GM11168 (cell line): ENCODE measurements around the gene C8A.

Experiments
- in situ Hi-C: fragments of 300-500 bp; cut with MboI; formaldehyde crosslinking; loops from one replicate; pipeline ENCODE4 v1.12.0; 2022; ENCODE audit warnings: low sequenced_read_pairs; ENCODE audit not compliant: unreplicated experiment

C8A gene

DNA sequence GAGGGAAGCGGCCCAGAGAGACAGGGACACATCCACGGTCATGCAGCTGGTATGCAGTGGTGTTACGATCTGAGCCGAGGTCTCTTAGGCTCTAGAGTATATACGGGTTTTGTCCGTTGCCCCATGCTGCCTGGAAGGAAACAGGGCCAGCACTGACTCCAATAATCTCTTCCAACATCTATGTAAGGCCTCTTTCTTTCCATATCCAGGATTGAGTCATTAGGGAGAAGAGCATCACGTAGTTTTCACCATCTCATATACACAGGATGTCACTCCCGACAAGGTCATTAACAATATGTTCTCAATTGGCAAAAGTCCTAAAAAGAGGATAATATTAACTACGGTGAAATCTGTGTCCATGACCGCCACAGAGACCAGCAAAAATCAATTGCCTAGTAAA, 106.8 kb downstream of the C8A start:
- in situ Hi-C loops: no loop called here

DNA sequence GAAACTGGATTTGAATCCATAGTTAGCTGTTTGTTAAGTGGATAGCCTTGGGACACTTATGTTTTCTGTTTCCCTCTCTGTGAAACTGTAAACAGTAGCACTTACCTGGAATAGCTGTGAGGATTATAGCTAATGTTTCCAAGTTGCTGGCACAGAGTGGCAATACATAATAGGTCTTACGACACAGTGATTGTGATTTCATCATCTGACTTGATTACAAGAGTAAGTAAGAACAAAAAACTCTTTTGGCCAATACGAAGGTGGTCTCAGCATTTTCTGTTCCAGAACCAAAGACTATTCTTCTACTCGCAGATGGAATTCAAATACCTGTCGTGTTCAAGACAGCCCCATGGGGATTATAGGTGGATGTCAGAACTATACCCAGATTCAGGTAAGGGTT, 109.1 kb downstream of the C8A start:
- in situ Hi-C loops: no loop called here

DNA sequence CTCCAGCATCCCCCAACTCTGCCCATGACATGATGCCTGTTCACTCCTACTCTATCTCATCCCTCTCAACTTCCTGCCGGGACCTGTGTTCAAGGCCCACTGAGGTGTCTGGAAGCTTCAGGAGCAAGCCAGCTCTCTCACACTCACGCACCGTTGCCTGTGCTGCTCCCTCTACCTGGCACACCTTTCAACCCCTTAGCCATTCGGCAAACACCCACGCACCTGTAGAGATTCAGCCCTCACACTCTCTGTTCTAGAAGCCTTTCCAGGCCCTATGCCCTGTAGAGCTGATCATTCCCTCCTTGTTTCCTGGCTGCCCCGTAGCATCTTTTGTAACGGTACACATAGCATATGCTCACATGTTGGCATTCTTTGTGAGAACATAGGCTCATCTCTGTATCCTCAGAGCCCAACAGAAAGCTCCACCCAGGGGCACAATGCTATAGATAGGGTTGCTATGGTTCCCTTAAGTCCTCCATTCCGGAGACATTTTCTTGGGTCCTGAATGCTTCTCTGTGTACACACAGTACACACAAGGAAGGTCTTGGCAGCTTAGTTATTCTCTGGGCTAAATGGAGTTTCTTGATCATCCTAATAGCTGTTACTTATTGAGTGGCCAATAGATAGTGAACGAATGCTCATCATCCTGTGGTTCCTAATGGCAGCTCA, 109.9 kb downstream of the C8A start:
- in situ Hi-C loops: no loop called here

DNA sequence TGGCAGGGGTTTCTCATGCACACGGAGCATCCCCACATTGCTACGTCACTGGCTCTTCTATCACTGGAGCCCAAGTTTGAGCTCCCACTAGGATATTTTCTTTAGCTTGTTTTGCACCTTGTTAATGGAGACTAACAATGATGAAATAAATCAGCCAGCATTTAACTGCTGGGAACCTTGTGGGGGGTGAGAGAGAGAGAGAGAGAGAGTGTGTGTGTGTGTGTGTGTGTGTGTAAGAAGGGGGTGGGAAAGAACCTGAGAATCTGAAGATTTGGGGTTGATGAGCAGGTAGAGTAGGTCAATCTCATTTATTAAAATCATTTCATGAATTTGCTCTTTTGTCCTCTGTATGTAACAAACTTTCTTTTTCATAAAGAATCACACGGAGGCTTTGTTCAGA, 110.6 kb downstream of the C8A start:
- in situ Hi-C loops: no loop called here

DNA sequence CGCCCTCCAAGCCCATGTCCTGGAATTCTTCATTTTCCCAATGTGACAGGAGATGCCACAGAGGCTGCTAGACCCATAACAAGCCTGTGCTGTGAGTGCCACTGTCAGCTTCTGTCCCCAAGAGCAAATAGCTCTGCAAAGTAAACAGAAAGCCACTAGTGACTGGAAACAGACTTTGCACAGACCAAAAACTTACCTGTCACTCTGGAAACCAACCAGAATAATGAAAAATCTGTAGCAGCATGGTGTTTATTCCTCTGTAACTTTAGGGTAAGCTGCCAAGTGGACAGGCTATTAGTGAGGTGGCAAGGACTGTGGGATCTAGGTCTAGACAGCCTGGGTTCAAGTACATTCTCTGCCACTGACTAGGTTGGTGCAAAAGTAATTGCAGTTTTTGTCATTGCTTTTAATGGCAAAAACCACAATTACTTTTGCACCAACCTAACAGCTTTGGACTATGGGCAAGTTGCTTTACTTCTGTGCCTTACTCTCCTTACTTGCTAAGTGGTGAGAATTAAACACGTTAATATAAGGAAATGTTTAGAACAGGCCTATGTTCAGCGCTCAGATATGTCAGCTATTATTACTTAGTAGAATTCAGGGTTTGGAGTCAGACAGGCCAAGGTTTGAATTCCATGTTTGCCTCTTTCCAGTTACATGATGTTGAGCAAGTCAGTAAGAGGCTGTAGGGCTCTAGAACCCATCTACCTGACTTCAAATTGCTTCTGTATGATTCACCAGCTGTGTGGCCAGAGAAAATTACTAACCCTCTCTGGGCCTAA, 111.5 kb downstream of the C8A start, which contains the start of gene C8B:
C8B (minus strand) TSS at position 100 of the 782 bp plus-strand sequence; CDS start at position 33, 67 bp downstream.
- in situ Hi-C loops: no loop called here

DNA sequence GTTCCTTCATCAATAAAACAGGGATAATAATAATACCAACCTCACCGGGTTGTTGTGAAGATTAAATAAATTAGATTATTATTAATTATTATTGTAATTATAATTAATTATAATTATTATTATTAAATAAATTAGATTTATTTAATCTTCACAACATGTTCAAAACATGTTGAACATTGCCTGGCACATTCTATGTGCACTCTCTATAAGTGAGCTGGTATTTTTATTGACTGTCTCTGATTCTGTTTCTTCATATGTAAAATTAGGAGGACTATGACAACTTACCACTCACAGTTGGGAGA, 112.1 kb downstream of the C8A start:
- in situ Hi-C loops: no loop called here

DNA sequence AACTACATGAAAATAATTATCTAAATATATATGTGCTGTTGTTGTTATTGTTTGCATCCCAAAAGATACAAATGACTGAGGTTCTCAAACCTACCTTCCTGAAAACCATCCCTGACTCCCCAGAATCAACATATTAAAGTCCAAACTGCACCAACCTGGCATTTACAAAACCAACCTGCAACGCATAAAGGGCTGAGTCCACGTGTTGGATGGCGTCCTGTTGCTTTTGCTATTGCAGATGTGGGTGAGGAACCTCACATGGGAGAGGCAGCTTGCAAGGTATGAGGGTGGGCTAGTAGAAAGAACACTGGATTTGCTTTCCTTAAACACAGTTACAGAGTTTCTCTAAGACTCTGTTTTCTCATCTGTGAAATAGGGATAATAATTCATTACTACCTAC, 112.8 kb downstream of the C8A start:
- in situ Hi-C loops: no loop called here
